Loucy (cell line): ENCODE results near the gene TLX3.

ENCODE experiments used
- H2AFZ ChIP-seq: fragments of 200-600 bp; sonication (generic); 2 replicates; pipeline ENCODE4 v1.6.0; 2016; ENCODE audit warnings: antibody characterized with exemption, mild to moderate bottlenecking, low read length, moderate library complexity
- H3F3A ChIP-seq: fragments of 200-600 bp; 2 replicates; pipeline ENCODE4 v1.6.0; 2016; ENCODE audit warnings: antibody characterized with exemption, low read depth, mild to moderate bottlenecking
- H3K27me3 ChIP-seq: fragments of 200-600 bp; sonication (generic); 2 replicates; pipeline ENCODE4 v1.6.1; 2014; ENCODE audit warnings: low read length, mild to moderate bottlenecking; ENCODE audit not compliant: insufficient read depth, poor library complexity, severe bottlenecking
- H3K36me3 ChIP-seq: fragments of 200-600 bp; sonication (generic); 2 replicates; pipeline ENCODE4 v1.6.1; 2016; ENCODE audit warnings: low read length; ENCODE audit not compliant: insufficient read depth
- H3K4me1 ChIP-seq: fragments of 200-600 bp; sonication (generic); 2 replicates; pipeline ENCODE4 v1.5.1; 2014; ENCODE audit warnings: low read length, mild to moderate bottlenecking; ENCODE audit not compliant: insufficient read depth, poor library complexity, severe bottlenecking
- H3K4me2 ChIP-seq: fragments of 200-600 bp; sonication (generic); 2 replicates; pipeline ENCODE4 v1.6.0; 2014; ENCODE audit warnings: antibody characterized with exemption, low read length, low read depth, mild to moderate bottlenecking; ENCODE audit not compliant: poor library complexity, severe bottlenecking
- H3K4me3 ChIP-seq: fragments of 200-600 bp; sonication (generic); 2 replicates; pipeline ENCODE4 v1.5.1; 2014; ENCODE audit warnings: low read length, mild to moderate bottlenecking, mixed read lengths; ENCODE audit not compliant: poor library complexity, severe bottlenecking
- H3K79me2 ChIP-seq: fragments of 200-600 bp; sonication (generic); 2 replicates; pipeline ENCODE4 v1.6.1; 2014; ENCODE audit warnings: low read length; ENCODE audit not compliant: insufficient read depth
- H3K9ac ChIP-seq: fragments of 200-600 bp; sonication (generic); 2 replicates; pipeline ENCODE4 v1.6.0; 2014; ENCODE audit warnings: mild to moderate bottlenecking, low read depth, low read length, moderate library complexity; ENCODE audit not compliant: poor library complexity, severe bottlenecking
- H3K9me2 ChIP-seq: fragments of 200-600 bp; sonication (generic); replicated peaks from 2 replicates; pipeline ENCODE4 v1.6.1; 2016; ENCODE audit warnings: low read depth, low read length, mixed read lengths
- H3K9me3 ChIP-seq: fragments of 200-600 bp; sonication (generic); 2 replicates; pipeline ENCODE4 v1.6.1; 2014; ENCODE audit warnings: mild to moderate bottlenecking, antibody characterized with exemption, low read length, low read depth; ENCODE audit not compliant: insufficient read depth
- H4K20me1 ChIP-seq: fragments of 200-600 bp; sonication (generic); 2 replicates; pipeline ENCODE4 v1.6.0; 2014; ENCODE audit warnings: antibody characterized with exemption, low read length, mild to moderate bottlenecking; ENCODE audit not compliant: insufficient read depth, poor library complexity, severe bottlenecking
- EZH2phosphoT487 ChIP-seq: fragments of 200-600 bp; IDR thresholded peaks from 2 replicates; pipeline ENCODE4 v1.6.1; 2018; ENCODE audit warnings: antibody characterized with exemption, mild to moderate bottlenecking, moderate library complexity, borderline replicate concordance
- TF ChIP-seq, protein P1 (sequence below): fragments of 200-600 bp; sonication (generic); conservative IDR thresholded peaks from 2 replicates; pipeline ENCODE4 v1.5.1; 2014; ENCODE audit warnings: mild to moderate bottlenecking, antibody characterized with exemption, low read length

The TLX3 gene

DNA sequence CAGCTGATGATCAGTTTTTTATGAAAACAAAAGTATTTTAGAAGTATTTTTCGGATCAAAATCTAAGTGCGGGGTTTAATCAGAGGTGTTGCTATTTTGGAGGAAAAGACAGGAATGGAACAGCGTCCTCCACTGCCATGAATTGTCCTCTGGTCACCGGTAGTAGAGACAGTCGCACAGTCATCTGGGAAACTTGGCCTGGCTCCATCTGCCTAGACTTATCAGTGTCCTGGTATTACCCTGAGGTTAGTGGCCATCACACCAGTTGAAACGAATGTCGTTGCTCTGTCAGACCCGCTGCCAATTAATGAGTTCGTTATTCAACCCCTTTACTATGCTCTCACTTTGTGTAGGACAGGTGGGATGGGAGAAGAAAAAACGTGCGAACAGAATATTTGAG is 8.2 kb downstream of the TLX3 start:
- no peak overlapping the region for H3K9ac ChIP-seq
- no peaks in the 10 kb centered on the region for H3K4me1 ChIP-seq
- no peak overlapping the region for H3K4me2 ChIP-seq
- H4K20me1 ChIP-seq, result no peaks in the 10 kb centered on the region
- H3K36me3 ChIP-seq, result no peaks in the 10 kb centered on the region
- no peaks in the 10 kb centered on the region for H3K9me3 ChIP-seq
- no peak overlapping the region for H3K4me3 ChIP-seq
- no peaks in the 10 kb centered on the region for H3K9me2 ChIP-seq
- no peak for TF ChIP-seq EZH2phosphoT487
- TF ChIP-seq, protein P1, sequence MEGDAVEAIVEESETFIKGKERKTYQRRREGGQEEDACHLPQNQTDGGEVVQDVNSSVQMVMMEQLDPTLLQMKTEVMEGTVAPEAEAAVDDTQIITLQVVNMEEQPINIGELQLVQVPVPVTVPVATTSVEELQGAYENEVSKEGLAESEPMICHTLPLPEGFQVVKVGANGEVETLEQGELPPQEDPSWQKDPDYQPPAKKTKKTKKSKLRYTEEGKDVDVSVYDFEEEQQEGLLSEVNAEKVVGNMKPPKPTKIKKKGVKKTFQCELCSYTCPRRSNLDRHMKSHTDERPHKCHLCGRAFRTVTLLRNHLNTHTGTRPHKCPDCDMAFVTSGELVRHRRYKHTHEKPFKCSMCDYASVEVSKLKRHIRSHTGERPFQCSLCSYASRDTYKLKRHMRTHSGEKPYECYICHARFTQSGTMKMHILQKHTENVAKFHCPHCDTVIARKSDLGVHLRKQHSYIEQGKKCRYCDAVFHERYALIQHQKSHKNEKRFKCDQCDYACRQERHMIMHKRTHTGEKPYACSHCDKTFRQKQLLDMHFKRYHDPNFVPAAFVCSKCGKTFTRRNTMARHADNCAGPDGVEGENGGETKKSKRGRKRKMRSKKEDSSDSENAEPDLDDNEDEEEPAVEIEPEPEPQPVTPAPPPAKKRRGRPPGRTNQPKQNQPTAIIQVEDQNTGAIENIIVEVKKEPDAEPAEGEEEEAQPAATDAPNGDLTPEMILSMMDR, result no peak
- H2AFZ ChIP-seq, result no peak overlapping the region
- H3K79me2 ChIP-seq, result no peaks in the 10 kb centered on the region
- no peaks in the 10 kb centered on the region for H3F3A ChIP-seq
- H3K27me3 ChIP-seq, result no peaks in the 10 kb centered on the region

- Histone ChIP-seq H3K9me3 (no peaks in the 10 kb centered on the region), H2AFZ (no peak overlapping the region), H3K9ac (no peak overlapping the region), H3K4me1 (no peaks in the 10 kb centered on the region), H3K4me2 (no peak overlapping the region), H3K79me2 (no peaks in the 10 kb centered on the region), H3K9me2 (no peaks in the 10 kb centered on the region), H3F3A (no peaks in the 10 kb centered on the region), H4K20me1 (no peaks in the 10 kb centered on the region), H3K36me3 (no peaks in the 10 kb centered on the region), H3K4me3 (no peak overlapping the region), H3K27me3 (no peaks in the 10 kb centered on the region)
- TF ChIP-seq, protein P1, result no peak
- no peak for TF ChIP-seq EZH2phosphoT487
Measured at GRCh38 chr5:171318026-171318425, 9.0 kb downstream of the TLX3 start.

DNA sequence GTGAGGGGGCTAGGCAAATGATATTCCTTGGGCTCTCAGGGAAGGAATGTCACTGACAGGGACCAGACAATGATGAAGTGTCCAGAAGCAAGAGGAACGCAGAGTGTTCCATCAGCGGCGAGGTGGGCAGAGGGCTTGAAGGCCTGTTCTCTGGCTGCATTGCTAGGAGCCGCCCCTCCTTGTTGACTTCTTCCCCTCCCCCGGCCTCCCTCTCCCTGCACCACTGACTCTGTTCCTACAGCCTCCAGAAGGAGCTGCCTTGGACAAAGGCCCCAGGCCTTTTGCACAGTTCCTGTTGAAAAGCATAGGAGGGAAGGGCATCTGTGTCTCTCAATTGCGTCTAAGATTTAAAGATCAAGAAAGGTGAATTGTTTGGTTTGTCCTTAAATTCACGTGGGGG is 12.4 kb downstream of the TLX3 start:
- no peak overlapping the region for H3K4me3 ChIP-seq
- no peaks in the 10 kb centered on the region for H3K27me3 ChIP-seq
- no peak for TF ChIP-seq EZH2phosphoT487
- TF ChIP-seq, protein P1, result no peak

More for the DNA sequence above, 12.4 kb downstream of the TLX3 start:
- Histone ChIP-seq H3F3A (no peaks in the 10 kb centered on the region), H3K9me3 (no peaks in the 10 kb centered on the region), H4K20me1 (no peaks in the 10 kb centered on the region), H2AFZ (no peak overlapping the region), H3K9ac (no peak overlapping the region), H3K79me2 (no peaks in the 10 kb centered on the region), H3K4me2 (no peak overlapping the region), H3K36me3 (no peaks in the 10 kb centered on the region), H3K9me2 (no peaks in the 10 kb centered on the region), H3K4me1 (no peaks in the 10 kb centered on the region)
